ENCODE measurements around the gene ASXL3.

DNA sequence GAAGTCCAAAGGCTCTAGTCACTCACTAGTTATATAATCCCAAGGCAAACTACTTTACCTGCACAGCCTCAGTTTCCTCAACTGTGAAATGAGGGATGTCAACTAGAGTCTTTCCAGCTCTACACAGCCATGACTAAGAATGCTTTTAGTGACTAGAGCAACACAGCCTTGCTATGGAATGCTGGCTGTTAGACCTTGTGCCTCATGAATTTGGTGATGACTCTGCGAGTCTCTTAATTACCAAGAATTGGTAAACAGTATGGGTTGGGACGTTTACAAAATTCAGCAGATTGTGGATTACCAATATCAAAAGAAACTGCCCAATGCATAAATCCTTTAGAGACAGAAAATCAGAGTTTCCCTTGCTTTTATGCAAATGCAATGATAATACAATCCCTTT, 163.7 kb downstream of the ASXL3 start:
- no peak for TF ChIP-seq EZH2 (IDR thresholded peaks at IDR 0.05; ENCODE audit: low read depth)
- TF ChIP-seq, protein P1, sequence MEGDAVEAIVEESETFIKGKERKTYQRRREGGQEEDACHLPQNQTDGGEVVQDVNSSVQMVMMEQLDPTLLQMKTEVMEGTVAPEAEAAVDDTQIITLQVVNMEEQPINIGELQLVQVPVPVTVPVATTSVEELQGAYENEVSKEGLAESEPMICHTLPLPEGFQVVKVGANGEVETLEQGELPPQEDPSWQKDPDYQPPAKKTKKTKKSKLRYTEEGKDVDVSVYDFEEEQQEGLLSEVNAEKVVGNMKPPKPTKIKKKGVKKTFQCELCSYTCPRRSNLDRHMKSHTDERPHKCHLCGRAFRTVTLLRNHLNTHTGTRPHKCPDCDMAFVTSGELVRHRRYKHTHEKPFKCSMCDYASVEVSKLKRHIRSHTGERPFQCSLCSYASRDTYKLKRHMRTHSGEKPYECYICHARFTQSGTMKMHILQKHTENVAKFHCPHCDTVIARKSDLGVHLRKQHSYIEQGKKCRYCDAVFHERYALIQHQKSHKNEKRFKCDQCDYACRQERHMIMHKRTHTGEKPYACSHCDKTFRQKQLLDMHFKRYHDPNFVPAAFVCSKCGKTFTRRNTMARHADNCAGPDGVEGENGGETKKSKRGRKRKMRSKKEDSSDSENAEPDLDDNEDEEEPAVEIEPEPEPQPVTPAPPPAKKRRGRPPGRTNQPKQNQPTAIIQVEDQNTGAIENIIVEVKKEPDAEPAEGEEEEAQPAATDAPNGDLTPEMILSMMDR (conservative IDR thresholded peaks at IDR 0.05), result no peak
